Sigmoid colon (tissue), 4 donors: ENCODE data around the gene TAMALIN.

Source experiments
- POLR2AphosphoS5 ChIP-seq, 4 donors: sonication (generic); formaldehyde crosslinking; IDR thresholded peaks; one replicate each; pipeline ENCODE4 v1.6.1; 2017; ENCODE audit warnings: antibody characterized with exemption in 4 of 4
- TF ChIP-seq, protein P1 (sequence below), 4 experiments: fragments of 450-650 bp in 3 of 4; fragments of 200-600 bp in 1 of 4; IDR thresholded peaks; one replicate each; pipeline ENCODE4 v1.5.1; 2016 to 2019; ENCODE audit warnings: antibody characterized with exemption in 4 of 4, mild to moderate bottlenecking in 3 of 4, moderate library complexity in 2 of 4

DNA sequence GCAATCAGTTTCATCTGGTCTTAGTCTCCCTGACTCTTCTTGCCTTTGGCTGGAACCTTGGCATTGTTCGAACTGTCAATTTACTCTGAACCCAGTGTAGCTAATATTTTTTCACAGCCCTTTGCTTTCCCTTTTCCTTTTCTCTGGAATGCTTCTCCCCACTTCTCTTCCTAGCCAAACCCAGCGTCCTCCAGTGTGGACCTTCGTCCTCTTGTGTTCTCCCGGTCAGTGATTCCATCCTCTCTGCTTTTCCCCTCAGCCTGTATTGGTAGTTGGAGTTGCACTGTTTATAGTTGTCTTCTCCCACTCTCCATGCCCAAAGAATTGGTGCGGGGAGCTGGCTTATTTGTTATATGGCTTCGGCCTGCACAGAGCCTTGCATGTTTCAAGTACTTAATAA lies 45.9 kb upstream of the TAMALIN start:
- no peak for TF ChIP-seq POLR2AphosphoS5 (IDR thresholded peaks at IDR 0.05)
- TF ChIP-seq, protein P1, sequence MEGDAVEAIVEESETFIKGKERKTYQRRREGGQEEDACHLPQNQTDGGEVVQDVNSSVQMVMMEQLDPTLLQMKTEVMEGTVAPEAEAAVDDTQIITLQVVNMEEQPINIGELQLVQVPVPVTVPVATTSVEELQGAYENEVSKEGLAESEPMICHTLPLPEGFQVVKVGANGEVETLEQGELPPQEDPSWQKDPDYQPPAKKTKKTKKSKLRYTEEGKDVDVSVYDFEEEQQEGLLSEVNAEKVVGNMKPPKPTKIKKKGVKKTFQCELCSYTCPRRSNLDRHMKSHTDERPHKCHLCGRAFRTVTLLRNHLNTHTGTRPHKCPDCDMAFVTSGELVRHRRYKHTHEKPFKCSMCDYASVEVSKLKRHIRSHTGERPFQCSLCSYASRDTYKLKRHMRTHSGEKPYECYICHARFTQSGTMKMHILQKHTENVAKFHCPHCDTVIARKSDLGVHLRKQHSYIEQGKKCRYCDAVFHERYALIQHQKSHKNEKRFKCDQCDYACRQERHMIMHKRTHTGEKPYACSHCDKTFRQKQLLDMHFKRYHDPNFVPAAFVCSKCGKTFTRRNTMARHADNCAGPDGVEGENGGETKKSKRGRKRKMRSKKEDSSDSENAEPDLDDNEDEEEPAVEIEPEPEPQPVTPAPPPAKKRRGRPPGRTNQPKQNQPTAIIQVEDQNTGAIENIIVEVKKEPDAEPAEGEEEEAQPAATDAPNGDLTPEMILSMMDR (IDR thresholded peaks at IDR 0.05): no peak
